SK-N-MC (cell line): ENCODE results near the gene NUP35.
A peak's percentile ranks its signal among the peaks of the same experiment; 100 is the strongest.

Experiments
- DNase-seq: peaks from one replicate; pipeline ENCODE4 v3.0.0-alpha.2; 2011; ENCODE audit warnings: low read depth, low spot score
- H3K27ac ChIP-seq: fragments of 200-600 bp; sonication (generic); 2 replicates; pipeline ENCODE4 v1.5.1; 2016; ENCODE audit warnings: mixed run types
- H3K36me3 ChIP-seq: fragments of 200-600 bp; sonication (generic); 2 replicates; pipeline ENCODE4 v1.6.1; 2017; ENCODE audit warnings: antibody characterized with exemption, low read length, mixed read lengths; ENCODE audit not compliant: insufficient read depth
- H3K4me3 ChIP-seq: fragments of 200-600 bp; sonication (generic); 2 replicates; pipeline ENCODE4 v1.5.1; 2016
- H3K9ac ChIP-seq: fragments of 200-600 bp; sonication (generic); 2 replicates; pipeline ENCODE4 v1.8.0; 2017; ENCODE audit warnings: mixed run types, mixed read lengths; ENCODE audit not compliant: insufficient read length
- H3K9me3 ChIP-seq: fragments of 200-600 bp; sonication (generic); 2 replicates; pipeline ENCODE4 v1.6.1; 2017; ENCODE audit warnings: low read depth, mild to moderate bottlenecking, antibody characterized with exemption, low read length, moderate library complexity, mixed read lengths
- EZH2 ChIP-seq: fragments of 200-600 bp; sonication (generic); IDR thresholded peaks from one replicate; pipeline ENCODE4 v1.6.1; 2017; ENCODE audit warnings: antibody characterized with exemption
- FOXP2 ChIP-seq: optimal IDR thresholded peaks from 2 replicates; pipeline ENCODE3; 2011; ENCODE audit warnings: mild to moderate bottlenecking, moderate library complexity; ENCODE audit not compliant: insufficient read depth; ENCODE audit errors: extremely low read length, control extremely low read depth
- POLR2AphosphoS5 ChIP-seq: IDR thresholded peaks from 2 replicates; pipeline ENCODE4 v1.6.1; 2012; ENCODE audit warnings: mild to moderate bottlenecking, low read depth, low read length, borderline replicate concordance

The NUP35 gene

GRCh38 chr2:183091318-183091953 is 32.8 kb upstream of the NUP35 start:
- Histone ChIP-seq H3K27ac (no peak overlapping the region), H3K9ac (no peak overlapping the region), H3K36me3 (no peaks in the 10 kb centered on the region), H3K9me3 (no peaks in the 10 kb centered on the region), H3K4me3 (no peak overlapping the region)
- TF ChIP-seq POLR2AphosphoS5 (no peak), EZH2 (no peak), FOXP2 (no peak)
- DNase-seq: no peak

- no peak for DNase-seq
- no peaks in the 10 kb centered on the region for H3K36me3 ChIP-seq
- no peak for TF ChIP-seq POLR2AphosphoS5
- no peak overlapping the region for H3K27ac ChIP-seq
- no peaks in the 10 kb centered on the region for H3K9me3 ChIP-seq
- no peak overlapping the region for H3K4me3 ChIP-seq
- H3K9ac ChIP-seq: no peak overlapping the region
Measured at GRCh38 chr2:183091954-183092345, 32.3 kb upstream of the NUP35 start.

GRCh38 chr2:183093857-183094657 is 30.2 kb upstream of the NUP35 start:
- Histone ChIP-seq H3K9me3 (no peaks in the 10 kb centered on the region), H3K4me3 (no peak overlapping the region), H3K9ac (no peak overlapping the region), H3K36me3 (no peaks in the 10 kb centered on the region), H3K27ac (no peak overlapping the region)
- no peak for TF ChIP-seq EZH2
- TF ChIP-seq FOXP2: no peak
- TF ChIP-seq POLR2AphosphoS5: no peak
- DNase-seq: no peak

GRCh38 chr2:183105402-183106134 is 18.7 kb upstream of the NUP35 start:
- no peak for DNase-seq
- TF ChIP-seq FOXP2 (no peak), POLR2AphosphoS5 (no peak), EZH2 (no peak)
- no peak overlapping the region for H3K4me3 ChIP-seq
- H3K36me3 ChIP-seq: no peaks in the 10 kb centered on the region
- no peak overlapping the region for H3K27ac ChIP-seq
- H3K9ac ChIP-seq: no peak overlapping the region
- no peaks in the 10 kb centered on the region for H3K9me3 ChIP-seq

GRCh38 chr2:183112577-183112976 is 11.7 kb upstream of the NUP35 start:
- no peak for DNase-seq
- TF ChIP-seq EZH2 (no peak), POLR2AphosphoS5 (no peak), FOXP2 (no peak)
- no peak overlapping the region for H3K4me3 ChIP-seq
- H3K9me3 ChIP-seq: no peaks in the 10 kb centered on the region
- no peak overlapping the region for H3K27ac ChIP-seq
- no peaks in the 10 kb centered on the region for H3K36me3 ChIP-seq
- H3K9ac ChIP-seq: no peak overlapping the region

- H3K36me3 ChIP-seq: no peaks in the 10 kb centered on the region
- H3K4me3 ChIP-seq: no peak overlapping the region
Measured at GRCh38 chr2:183113630-183114029, 10.6 kb upstream of the NUP35 start.

GRCh38 chr2:183117226-183117625 is 7.0 kb upstream of the NUP35 start:
- Histone ChIP-seq H3K4me3 (no peak overlapping the region), H3K9me3 (no peaks in the 10 kb centered on the region), H3K36me3 (no peaks in the 10 kb centered on the region), H3K9ac (no peak overlapping the region), H3K27ac (no peak overlapping the region)
- TF ChIP-seq POLR2AphosphoS5: no peak
- TF ChIP-seq FOXP2: no peak
- no peak for TF ChIP-seq EZH2
- DNase-seq: no peak

More at GRCh38 chr2:183113630-183114029, 10.6 kb upstream of the NUP35 start:
- no peaks in the 10 kb centered on the region for H3K9me3 ChIP-seq
- H3K9ac ChIP-seq: no peak overlapping the region
- no peak overlapping the region for H3K27ac ChIP-seq
- TF ChIP-seq POLR2AphosphoS5 (no peak), EZH2 (no peak), FOXP2 (no peak)
- DNase-seq: no peak

GRCh38 chr2:183123117-183123958 is 905 bp upstream of the NUP35 start:
- TF ChIP-seq FOXP2 (no peak), POLR2AphosphoS5 (no peak), EZH2 (no peak)
- H3K36me3 ChIP-seq: peaks cover 12% of the 10 kb centered on the region
- no peaks in the 10 kb centered on the region for H3K9me3 ChIP-seq
- no peak for DNase-seq
- H3K9ac ChIP-seq: peak overlapping the region; percentile 84
- peak overlapping the region; percentile 97; the same call in 1 of the 2 replicates for H3K27ac ChIP-seq
- H3K4me3 ChIP-seq: peak overlapping the region; percentile 95
